Measurements from ENCODE around the gene BOK. TPM values are rescaled to one million over a fixed set of nuclear protein-coding genes. Genes with fewer than 3 reads are reported as not detected.

Gene BOK
- total RNA-seq = 45.3 and 48.4 TPM in 2 replicates

GRCh38 chr2:241558532-241559322 is at the start of gene BOK:
TSS of gene BOK (plus strand) at chr2:241558745. CDS start at chr2:241559484, 739 bp downstream.

Other genes starting within 250 kb of the BOK start
- gene HDLBP, start 243.1 kb upstream of the BOK start, total RNA-seq = 560 and 613 TPM in 2 replicates
- 280 and 306 TPM in 2 replicates for gene SEPTIN2, start 242.8 kb upstream of the BOK start, total RNA-seq
- gene FARP2, start 202.5 kb upstream of the BOK start, total RNA-seq = 22.2 and 23.9 TPM in 2 replicates
- gene STK25, start 50.2 kb upstream of the BOK start, total RNA-seq = 216 and 299 TPM in 2 replicates
- gene THAP4, start 78.4 kb downstream of the BOK start, total RNA-seq = 45.5 and 47.0 TPM in 2 replicates
- gene ATG4B, start 78.9 kb downstream of the BOK start, total RNA-seq = 64.6 and 71.4 TPM in 2 replicates
- gene DTYMK, start 128.1 kb downstream of the BOK start, total RNA-seq = 86.7 and 102 TPM in 2 replicates
- 12.7 and 39.9 TPM in 2 replicates for gene ING5, start 143.3 kb downstream of the BOK start, total RNA-seq
- 16.1 and 17.0 TPM in 2 replicates for gene D2HGDH, start 175.9 kb downstream of the BOK start, total RNA-seq
- not detected in 2 replicates for gene GAL3ST2, start 218.1 kb downstream of the BOK start, total RNA-seq